IPS-NIHi7 (cell line): Measurements from ENCODE around the gene SLC5A8.
"Not testable (repeated sequence)": the region's sequence is repeated elsewhere in the genome, so short reads cannot be mapped to it uniquely, and the experiment has no call there.

Experiments
- DNase-seq: peaks from one replicate; pipeline ENCODE4 v3.0.0; 2012; ENCODE audit warnings: mixed read lengths; ENCODE audit errors: extremely low spot score

The SLC5A8 gene

GRCh38 chr12:101168001-101168400 is 42.0 kb downstream of the SLC5A8 start:
- DNase-seq = no peak

GRCh38 chr12:101166866-101167265 is 43.2 kb downstream of the SLC5A8 start:
- DNase-seq = no peak

- DNase-seq = no peak
Measured at GRCh38 chr12:101165319-101165718, 44.7 kb downstream of the SLC5A8 start.

- DNase-seq = not testable (repeated sequence)
Measured at GRCh38 chr12:101145777-101146431, 64.1 kb downstream of the SLC5A8 start.

DNA sequence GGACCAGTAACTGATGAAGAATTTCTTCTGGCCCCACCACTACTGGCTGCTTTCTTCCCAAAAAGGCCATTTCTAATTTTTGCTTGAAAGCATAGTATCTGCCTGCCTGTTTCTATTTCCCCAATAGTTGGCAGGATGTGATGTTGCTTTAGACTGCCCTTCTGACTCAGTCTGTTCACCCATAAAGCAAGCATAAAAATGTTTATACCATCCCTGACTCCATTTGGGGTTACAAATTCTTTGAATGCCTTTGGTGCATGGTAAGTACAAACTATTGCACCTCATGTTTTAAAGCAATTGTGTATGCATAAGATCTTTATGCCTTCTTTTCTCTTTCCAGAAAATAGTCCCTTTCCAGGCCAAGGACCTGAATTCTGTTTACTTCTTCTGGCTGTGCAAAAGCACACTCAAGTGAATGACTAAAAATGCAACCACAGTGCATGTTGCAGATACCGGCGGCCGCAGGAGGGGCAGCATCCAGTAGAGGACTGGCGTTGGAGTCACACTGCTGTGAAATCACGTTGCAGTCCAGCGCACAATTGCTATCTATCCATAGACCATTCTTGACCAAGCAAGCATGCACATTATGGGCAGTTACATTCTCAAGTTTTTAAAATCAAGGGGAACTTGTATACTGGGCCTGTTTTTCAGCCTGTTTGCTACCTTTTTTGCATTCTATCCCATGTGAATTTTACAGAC is 82.4 kb downstream of the SLC5A8 start:
- no peak for DNase-seq

- no peak for DNase-seq
Measured at GRCh38 chr12:101117842-101118241, 92.2 kb downstream of the SLC5A8 start.

DNA sequence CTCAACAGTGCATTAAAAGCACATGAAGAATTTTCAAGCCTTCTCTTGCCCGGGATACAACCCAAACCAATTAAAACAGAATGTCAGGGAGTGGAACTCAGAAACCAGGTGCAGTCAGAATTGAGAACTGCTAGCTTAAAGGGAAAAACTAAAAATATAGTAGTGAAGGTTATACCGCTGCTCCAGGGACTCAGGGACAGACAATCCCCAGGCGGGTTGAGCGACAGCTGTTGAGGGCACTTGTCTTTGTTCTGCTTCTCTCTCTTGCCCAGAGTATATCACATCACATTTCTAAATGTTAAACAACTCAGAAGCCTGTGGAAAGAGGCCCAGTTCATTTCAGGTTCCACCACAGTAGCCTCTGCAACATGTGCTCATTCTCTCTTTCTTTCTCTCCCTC is 93.1 kb downstream of the SLC5A8 start:
- no peak for DNase-seq

- no peak for DNase-seq
Measured at GRCh38 chr12:101115326-101115725, 94.7 kb downstream of the SLC5A8 start.

GRCh38 chr12:101111441-101111840 is 98.6 kb downstream of the SLC5A8 start:
- DNase-seq = no peak

- DNase-seq = no peak
Measured at GRCh38 chr12:101110866-101111265, 99.2 kb downstream of the SLC5A8 start.

- peak; percentile 28 for DNase-seq
Measured at GRCh38 chr12:101108130-101108529, 101.9 kb downstream of the SLC5A8 start.

DNA sequence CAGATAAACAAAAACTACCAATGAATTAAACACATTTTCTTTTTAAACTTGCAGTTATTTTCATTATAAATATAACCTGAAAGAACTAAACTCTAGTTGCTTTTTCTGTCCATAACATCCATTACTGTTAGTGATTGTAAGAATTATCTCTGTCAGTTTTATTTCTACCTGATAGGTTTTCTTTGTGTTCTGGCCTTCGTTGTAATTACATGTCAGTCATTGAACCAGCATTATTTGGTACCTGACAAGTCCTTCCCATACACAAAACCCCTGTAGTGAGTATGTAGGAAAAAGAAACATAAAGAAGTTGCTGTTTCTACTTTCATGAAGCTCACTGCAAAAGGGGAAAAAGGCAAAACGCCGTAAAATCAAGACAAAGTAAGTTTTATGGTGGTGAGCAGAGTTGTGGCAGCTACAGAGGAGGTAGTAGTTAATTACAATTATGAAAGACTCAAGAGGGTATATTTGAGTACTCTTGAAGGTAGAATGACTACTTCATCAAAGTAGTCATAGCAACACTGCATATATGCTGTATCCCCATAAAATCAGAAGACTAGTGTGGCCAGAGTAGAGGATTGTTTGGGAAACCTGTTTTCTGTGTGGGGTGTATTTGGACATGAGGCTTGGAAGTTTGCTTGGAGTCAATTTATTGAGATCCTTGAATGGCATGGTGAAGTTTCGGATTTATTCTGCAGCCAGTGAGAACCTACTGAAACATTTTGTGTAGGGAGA is 102.8 kb downstream of the SLC5A8 start:
- no peak for DNase-seq
